ENCODE data around the gene RAD54L2. TPM values are rescaled to one million over a fixed set of nuclear protein-coding genes. Genes with fewer than 3 reads are reported as not detected.

Gene RAD54L2
- total and polyA plus RNA-seq, 2 of the 8 experiments (the other 6 are each of a cell fraction or from before 2014, with no cell fraction given) = 8.2 to 35.2 TPM

DNA sequence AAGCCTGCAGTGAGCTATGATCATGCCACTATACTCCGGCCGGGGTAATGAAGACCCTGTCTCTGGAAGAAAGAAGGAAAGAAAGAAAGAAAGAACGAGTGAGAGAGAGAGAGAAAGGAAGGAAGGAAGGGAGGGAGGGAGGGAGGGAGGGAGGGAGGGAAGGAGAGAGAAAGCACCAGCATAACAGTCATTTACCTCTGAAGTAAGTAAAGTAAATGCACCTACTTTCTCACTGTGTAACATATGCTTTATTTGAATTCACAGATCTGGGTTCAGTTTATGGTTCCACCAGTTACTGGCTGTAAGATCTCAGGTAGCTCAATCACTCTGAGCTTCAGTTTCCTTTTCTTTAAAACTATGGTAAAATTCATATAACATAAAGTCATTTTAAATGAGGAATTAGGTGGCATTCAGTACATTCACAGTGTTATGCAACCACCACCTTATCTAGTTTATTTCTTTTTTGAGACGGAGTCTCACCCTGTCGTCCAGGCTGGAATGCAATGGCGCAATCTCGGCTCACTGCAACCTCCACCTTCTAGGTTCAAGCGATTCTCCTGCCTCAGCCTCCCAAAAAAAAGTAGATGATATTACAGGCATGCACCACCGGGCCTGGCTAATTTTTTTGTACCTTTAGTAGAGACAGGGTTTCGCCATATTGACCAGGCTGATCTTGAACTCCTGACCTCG lies 16.1 kb upstream of the RAD54L2 start:
- H3K27ac ChIP-seq (ENCODE audit: low read depth, low read length) = no peak overlapping the region
- H2BK15ac ChIP-seq (ENCODE audit: low read length) = no peak overlapping the region
- ChIA-PET POLR2A (ENCODE audit: partially characterized antibody) (interaction anchor here (0.6 to 1.2 kb wide), 3 partner anchors 23 to 479 kb away, joined by 3 to 5 read pairs (median 3); partner anchors contain the start of gene DCAF1), CTCF (ENCODE audit: partially characterized antibody) (interaction anchor here (0.6 to 3.9 kb wide), 4 partner anchors 20 to 159 kb away, joined by 5 to 16 read pairs (median 8); no protein-coding TSS in a partner anchor)
- no peak overlapping the region for H4K5ac ChIP-seq (ENCODE audit: insufficient read length, low read depth, low read length)
- DNase-seq (ENCODE audit: low read depth in 1 of 2, low spot score in 2 of 2) (no peak), FAIRE-seq (no peak)
- H3K9ac ChIP-seq (replicated peaks in 1 of 4; ENCODE audit: extremely low read depth in 1 of 4, low read depth in 3 of 4, low read length in 3 of 4) = no peak overlapping the region
- H4K20me1 ChIP-seq (replicated peaks in 1 of 2; ENCODE audit: control insufficient read depth in 1 of 2, insufficient read depth in 2 of 2, low read length in 2 of 2) = no peaks in the 10 kb centered on the region
- no peaks in the 10 kb centered on the region for H3K23me2 ChIP-seq (ENCODE audit: low read depth, low read length)
- H4K91ac ChIP-seq (replicated peaks; ENCODE audit: insufficient read length, low read length) = no peak overlapping the region
- no peaks in the 10 kb centered on the region for H3K27me3 ChIP-seq (replicated peaks in 1 of 4; ENCODE audit: control insufficient read depth in 3 of 4, extremely low read depth in 1 of 4, insufficient read depth in 3 of 4, low read length in 3 of 4)
- no peak overlapping the region for H3K18ac ChIP-seq (ENCODE audit: extremely low read depth, low read length)
- no peak overlapping the region for H2BK120ac ChIP-seq (replicated peaks; ENCODE audit: low read depth, low read length)
- no peaks in the 10 kb centered on the region for H3K79me1 ChIP-seq (ENCODE audit: low read depth, low read length)
- no peak overlapping the region for H3K4me3 ChIP-seq (ENCODE audit: extremely low read depth in 1 of 4, insufficient read depth in 2 of 4, low read depth in 3 of 4, low read length in 4 of 4)
- no peak overlapping the region for H3K56ac ChIP-seq (replicated peaks; ENCODE audit: insufficient read length, low read depth, low read length)
- no peak overlapping the region for H2BK12ac ChIP-seq (ENCODE audit: low read depth, low read length)
- no peaks in the 10 kb centered on the region for H3K9me3 ChIP-seq (ENCODE audit: insufficient read depth in 2 of 2, low read depth in 1 of 2, low read length in 1 of 2)
- whole genome bisulfite sequencing, 2 experiments (ENCODE audit: extremely low coverage in 1 of 2, insufficient coverage in 1 of 2, insufficient read length in 1 of 2, insufficient replicate concordance in 2 of 2, low coverage in 1 of 2, low lambda C conversion rate in 2 of 2, missing lambda C conversion rate in 1 of 2) = 83% methylated on average over 10 of the region's 11 CpGs; no CpG with 5 or more reads in 1 of the 2 experiments
- H3K36me3 ChIP-seq (ENCODE audit: control insufficient read depth in 2 of 4, insufficient read depth in 4 of 4, low read length in 3 of 4) = no peaks in the 10 kb centered on the region
- H3K23ac ChIP-seq (ENCODE audit: insufficient read length) = no peak overlapping the region
- no peak overlapping the region for H4K8ac ChIP-seq (ENCODE audit: extremely low read depth, insufficient read depth, low read length)
- no peaks in the 10 kb centered on the region for H3K79me2 ChIP-seq (ENCODE audit: control insufficient read depth in 1 of 2, insufficient read depth in 2 of 2, low read length in 2 of 2)
- no peak overlapping the region for H2BK20ac ChIP-seq (ENCODE audit: low read length)
- no peak overlapping the region for H3K14ac ChIP-seq (ENCODE audit: insufficient read length)
- TF ChIP-seq SIRT6 (IDR thresholded peaks at IDR 0.05; ENCODE audit: low read length) = no peak
- TF ChIP-seq SRF (IDR thresholded peaks at IDR 0.05; ENCODE audit: low read depth, low read length) = no peak
- TF ChIP-seq EZH2 (IDR thresholded peaks at IDR 0.05; ENCODE audit: low read depth, low read length, severe bottlenecking) = no peak
- TF ChIP-seq RAD21 (IDR thresholded peaks at IDR 0.05 in 1 of 2, conservative IDR thresholded peaks at IDR 0.05 in 1 of 2; ENCODE audit: low read depth in 2 of 2, low read length in 2 of 2) = no peak
- TF ChIP-seq, protein P1, sequence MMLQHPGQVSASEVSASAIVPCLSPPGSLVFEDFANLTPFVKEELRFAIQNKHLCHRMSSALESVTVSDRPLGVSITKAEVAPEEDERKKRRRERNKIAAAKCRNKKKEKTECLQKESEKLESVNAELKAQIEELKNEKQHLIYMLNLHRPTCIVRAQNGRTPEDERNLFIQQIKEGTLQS (IDR thresholded peaks at IDR 0.05; ENCODE audit: insufficient read depth, low read depth, low read length) = no peak
- no peak for TF ChIP-seq BCL11A (IDR thresholded peaks at IDR 0.05; ENCODE audit: low read depth in 2 of 2, low read length in 2 of 2)
- no peak for TF ChIP-seq POU5F1 (IDR thresholded peaks at IDR 0.05; ENCODE audit: low read depth, low read length)
- no peak for TF ChIP-seq CREB1 (IDR thresholded peaks at IDR 0.05)
- TF ChIP-seq JUN (IDR thresholded peaks at IDR 0.05; ENCODE audit: low read depth, low read length) = no peak
- no peak for TF ChIP-seq KDM1A (IDR thresholded peaks at IDR 0.05; ENCODE audit: borderline replicate concordance, low read length)
- TF ChIP-seq SAP30 (IDR thresholded peaks at IDR 0.05; ENCODE audit: insufficient read depth, insufficient replicate concordance, low read length) = no peak
- H3K4me2 ChIP-seq (ENCODE audit: insufficient read depth in 1 of 2, low read depth in 2 of 2, low read length in 2 of 2) = no peak overlapping the region
- no peaks in the 10 kb centered on the region for H3K4me1 ChIP-seq (replicated peaks in 1 of 4; ENCODE audit: control insufficient read depth in 3 of 4, insufficient read depth in 4 of 4, low read length in 3 of 4)
- no peak overlapping the region for H3K4ac ChIP-seq (replicated peaks; ENCODE audit: insufficient read length, low read depth, low read length)
- H2AFZ ChIP-seq (ENCODE audit: low read length) = no peak overlapping the region
- H2BK5ac ChIP-seq (ENCODE audit: low read depth, low read length) = no peak overlapping the region
- H2AK5ac ChIP-seq (ENCODE audit: low read depth, low read length) = no peak overlapping the region
